Superior temporal gyrus (tissue), 1 donor: ENCODE measurements around the gene OSM.

Experiments used
- DNase-seq: peaks from one replicate; pipeline ENCODE4 v3.0.0-alpha.2; 2016; ENCODE audit errors: extremely low spot score

The OSM gene

GRCh38 chr22:30263883-30264282 is 2.8 kb downstream of the OSM start:
- no peak for DNase-seq

DNA sequence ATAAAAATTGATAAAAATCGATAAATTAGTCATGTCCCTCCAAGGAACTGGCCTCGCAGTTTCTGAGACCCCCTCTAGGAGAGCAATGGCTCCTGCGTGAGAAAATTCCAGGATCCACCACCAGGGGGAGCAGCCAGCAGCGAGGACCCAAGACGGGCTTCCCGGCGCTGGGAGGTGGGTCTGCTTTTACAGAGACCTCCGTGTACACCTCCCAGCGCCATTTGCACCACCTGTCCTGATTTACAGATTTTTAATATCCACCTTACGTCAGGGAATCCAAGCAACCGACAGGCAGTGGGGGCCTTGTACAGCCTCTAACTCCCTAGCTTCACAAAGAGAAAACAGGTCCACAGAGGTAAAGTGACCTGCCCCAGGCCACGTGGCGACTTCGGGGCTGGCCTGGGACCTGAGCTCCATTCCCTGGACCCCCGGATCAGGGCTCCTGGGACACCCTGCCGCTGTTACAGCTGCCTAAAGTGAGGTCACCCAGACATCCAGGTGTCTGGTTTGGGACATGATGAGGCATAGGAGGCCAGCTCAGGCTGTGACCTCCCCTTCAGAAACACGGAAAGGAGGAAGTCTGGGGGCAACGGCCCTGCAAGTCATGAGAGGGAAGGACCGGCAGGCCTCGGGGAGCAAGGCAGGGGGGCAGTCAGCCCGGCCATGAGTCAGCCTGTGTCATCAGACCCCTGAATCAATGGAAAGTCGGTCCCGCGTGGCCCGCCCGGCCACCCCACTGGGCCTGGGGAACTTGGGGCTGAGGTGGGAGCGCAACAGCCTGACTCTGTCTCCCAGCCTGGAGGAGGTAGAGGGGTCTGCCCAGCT is 3.5 kb downstream of the OSM start:
- DNase-seq, result peak; percentile 78

DNA sequence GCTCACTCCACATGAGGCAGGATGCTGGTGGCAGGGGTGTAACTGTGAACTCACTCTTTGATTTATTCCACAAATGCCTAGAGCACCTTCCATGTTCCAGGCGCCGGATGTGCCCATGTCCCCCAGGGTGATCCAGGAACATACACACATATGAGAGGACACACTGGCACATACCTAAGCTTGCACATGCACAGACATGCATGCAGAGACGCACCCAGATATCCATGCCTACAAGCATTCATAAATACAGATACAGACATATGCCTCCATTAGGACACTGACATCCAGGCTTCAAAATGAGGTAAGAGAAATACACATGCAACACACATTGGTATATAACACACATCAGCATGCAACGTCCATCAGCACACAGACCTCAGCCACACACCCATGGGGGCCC is 4.5 kb downstream of the OSM start:
- DNase-seq, result no peak

GRCh38 chr22:30261134-30261533 is 5.5 kb downstream of the OSM start:
- DNase-seq, result no peak

DNA sequence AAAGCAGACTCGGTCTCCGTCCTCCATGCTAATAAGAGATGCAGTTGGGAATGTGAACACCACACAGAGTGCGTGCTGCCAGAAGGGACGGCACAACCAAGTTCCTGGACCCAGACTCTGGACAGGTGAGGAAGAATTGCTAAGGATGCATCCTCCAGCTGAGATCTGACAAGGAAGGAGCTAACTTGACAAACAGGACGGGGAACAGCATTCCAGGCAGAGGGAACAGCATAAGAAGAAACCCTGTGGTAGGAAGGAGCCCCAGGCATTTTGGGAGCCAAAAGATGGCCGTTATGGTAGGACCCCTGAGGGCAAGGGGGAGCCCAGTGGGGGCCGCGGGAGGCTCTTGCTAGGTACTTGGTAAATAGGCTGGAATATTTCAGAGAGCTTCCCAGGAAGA is 6.0 kb downstream of the OSM start:
- DNase-seq, result no peak

- no peak for DNase-seq
These were observed 6.4 kb downstream of the OSM start for GRCh38 chr22:30260276-30260675.

- no peak for DNase-seq
These were observed 12.3 kb downstream of the OSM start for GRCh38 chr22:30254314-30254713.

DNA sequence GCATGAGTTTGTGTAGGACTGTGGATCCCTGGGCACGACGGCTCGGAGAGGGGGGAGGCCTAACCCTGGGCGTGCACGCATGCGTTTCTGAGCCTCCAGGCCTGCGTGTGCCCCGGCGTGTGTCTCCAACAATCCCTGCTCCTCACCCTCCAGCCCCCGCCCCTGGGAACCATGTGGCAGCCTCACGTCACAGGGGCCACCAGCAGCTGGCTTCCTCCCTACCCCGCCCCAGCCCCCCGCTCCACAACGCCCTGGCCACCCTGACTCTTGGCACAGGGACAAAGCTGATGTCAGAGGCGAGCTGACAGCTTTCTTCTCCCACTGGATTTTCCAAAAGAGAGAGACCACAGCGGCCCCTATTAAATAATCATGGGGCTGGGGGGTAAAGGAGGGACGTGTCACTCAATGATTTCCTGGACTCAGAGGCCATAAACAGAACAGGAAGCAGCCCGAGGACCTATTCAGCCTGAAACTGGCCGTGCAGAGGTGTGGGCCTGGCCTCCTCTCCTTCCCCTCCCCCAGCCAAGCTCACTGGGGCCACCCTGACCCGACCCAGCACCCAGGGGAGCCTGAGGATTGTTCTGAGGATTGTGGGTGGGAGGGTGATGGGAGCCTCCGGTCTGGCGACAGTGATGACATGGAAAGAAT is 13.3 kb downstream of the OSM start:
- DNase-seq, result peak; percentile 41

GRCh38 chr22:30252411-30253204 is 14.0 kb downstream of the OSM start:
- no peak for DNase-seq

- DNase-seq, result no peak
These were observed 14.9 kb downstream of the OSM start for GRCh38 chr22:30251711-30252110.

DNA sequence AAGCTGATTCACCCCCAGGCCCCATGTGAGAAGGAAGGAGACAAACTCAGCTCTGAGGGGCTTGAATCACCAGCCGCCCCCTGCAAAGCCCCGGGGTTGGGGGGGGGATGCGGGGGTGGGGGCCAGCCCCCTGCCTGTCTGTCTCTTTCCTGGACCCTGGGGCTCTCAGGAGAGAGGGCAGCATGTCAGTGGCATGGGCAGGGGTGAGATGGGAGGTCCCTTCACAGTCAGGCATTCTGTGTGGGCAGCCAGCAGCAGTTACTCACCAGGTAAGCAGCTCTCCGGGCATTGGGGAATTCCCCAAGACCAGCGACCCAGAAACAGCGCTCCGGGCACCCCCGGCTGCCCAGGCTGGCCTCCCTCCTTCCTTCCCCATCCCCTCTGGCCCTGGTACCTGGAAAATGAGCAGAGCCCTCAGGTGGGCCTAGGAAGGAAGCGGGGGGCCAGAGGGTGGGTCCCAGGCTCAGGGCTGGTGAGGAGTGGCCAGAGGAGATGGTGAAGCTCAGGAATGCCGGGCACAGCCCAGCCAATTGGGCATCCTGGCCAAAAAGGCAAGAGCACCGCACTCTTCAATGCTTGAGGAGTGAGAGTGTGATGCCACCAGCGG is 15.9 kb downstream of the OSM start:
- no peak for DNase-seq

DNA sequence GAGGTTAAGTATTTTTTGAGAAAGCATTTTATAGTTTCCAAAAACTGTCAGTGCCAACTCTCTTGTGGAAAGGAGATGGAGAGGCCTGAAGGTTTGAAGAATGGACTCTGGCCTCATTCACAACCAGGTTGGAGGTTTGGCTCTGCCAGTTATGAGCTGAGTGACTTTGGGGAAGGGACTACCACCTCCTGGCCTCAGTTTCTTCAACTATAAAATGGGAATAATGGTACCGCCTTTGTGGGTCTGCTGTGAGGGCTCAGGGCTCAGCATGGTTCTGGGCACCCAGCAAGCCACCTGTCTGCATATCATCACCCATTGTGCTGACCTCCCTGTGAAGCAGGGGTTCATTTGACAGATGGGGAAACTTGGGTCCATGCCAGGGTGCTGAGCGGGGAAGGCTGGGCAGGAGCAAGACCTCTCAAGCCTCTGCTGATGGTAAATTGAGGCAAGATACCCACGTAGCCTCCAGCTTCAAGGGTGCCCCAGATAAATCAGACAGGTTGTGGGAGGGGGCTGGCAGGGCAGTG is 16.5 kb downstream of the OSM start:
- DNase-seq, result no peak

- DNase-seq, result no peak
These were observed 17.3 kb downstream of the OSM start for GRCh38 chr22:30249049-30250038.

DNA sequence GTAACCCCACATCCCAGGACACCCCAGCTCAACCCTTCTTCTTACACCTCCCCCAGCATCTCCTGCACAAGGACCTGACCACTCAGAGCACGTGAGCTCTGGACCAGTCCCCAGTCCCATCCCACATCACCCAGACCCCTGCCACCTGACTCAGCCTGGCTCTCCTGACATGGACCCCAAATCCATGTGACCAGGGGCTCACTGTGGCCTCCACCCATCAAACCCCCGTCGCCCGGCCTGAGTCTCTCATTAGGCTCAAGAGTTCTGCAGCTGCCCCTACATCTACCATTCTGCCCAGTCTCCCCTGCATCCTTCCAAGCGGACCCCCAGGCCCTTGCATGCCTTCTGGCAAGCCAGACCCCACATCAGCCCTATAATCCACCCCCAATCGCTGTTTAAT is 18.2 kb downstream of the OSM start:
- DNase-seq, result no peak

GRCh38 chr22:30247974-30248373 is 18.7 kb downstream of the OSM start:
- DNase-seq, result no peak

- DNase-seq, result no peak
These were observed 19.1 kb downstream of the OSM start for GRCh38 chr22:30247561-30247960.

DNA sequence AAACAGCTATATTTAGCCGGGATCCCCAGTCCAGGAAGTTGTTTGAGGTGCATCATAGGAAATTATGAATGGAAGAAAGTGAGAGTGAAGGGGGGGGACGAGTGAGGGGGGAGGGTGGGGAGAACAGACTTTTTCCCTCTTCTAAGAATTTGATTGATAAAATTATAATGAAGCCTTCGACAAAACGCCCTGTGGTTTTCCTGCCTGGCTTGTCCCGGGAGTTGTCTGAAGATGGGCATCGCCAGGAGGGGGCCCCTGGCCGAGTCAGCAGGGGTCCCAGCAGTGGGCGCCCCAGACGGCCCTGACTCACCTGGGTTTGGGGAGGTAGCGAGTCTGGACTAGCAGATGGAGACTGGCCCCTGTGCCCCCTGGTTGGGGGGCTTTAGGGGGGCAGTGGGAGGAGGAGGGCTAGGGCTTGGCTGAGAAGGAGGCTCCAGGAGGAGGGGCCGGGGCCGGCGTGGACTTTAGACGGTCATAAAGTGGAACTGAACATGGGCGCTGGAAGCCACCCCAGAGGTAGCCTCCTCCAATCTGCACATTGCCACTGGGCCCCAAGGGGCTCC is 19.8 kb downstream of the OSM start:
- no peak for DNase-seq

GRCh38 chr22:30245985-30246813 is 20.5 kb downstream of the OSM start, which contains the start of gene LIF:
Gene LIF (minus strand): TSS chr22:30246759. CDS start chr22:30246695, 64 bp downstream.
- no peak for DNase-seq
